ENCODE results near the gene PPRC1. TPM values are rescaled to one million over a fixed set of nuclear protein-coding genes. Genes with fewer than 3 reads are reported as not detected.
"Not testable (repeated sequence)": the region's sequence is repeated elsewhere in the genome, so short reads cannot be mapped to it uniquely, and the experiment has no call there.

Gene PPRC1
- total and polyA plus RNA-seq, 2 donors (not counting 1 experiment from before 2014, with no cell fraction given), result 23.3 to 36.3 TPM

DNA sequence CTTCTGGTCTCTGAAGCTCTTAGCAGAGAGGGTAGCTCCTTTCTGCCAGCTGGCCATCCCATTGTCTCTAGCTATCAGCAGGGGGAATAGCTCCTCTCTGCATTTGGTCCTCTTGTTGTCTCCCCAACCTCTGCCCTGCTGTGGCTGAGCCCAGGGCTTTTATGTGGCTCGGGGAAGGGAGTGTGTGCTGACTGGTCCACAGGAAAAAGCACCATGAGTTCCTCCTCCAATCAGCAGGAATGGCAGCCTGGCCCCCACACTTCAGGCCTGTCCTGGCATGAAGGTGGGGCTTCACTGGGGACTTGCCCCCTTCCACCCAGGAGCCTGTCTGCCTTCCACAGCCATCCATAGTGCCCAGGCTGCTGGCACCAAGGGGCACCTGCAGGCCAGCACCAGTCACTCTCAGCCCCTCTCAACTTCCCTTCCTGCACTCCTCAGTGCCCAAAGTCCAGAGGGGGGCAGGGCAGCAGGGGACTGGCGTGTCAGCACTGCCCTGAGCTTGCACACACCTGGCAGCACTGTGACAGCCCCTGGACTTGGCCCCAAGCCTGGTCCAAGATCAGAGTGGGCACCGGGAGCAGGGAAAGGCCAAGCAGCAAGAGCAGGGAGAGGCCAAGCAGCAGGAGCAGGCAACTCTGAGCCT is 55.6 kb downstream of the PPRC1 start:
- 83% methylated on average over 3 of the region's 3 CpGs for WGBS (ENCODE audit: insufficient coverage)
- Histone ChIP-seq H3K27ac (ENCODE audit: low read length in 2 of 2) (no peak overlapping the region), H3K9ac (ENCODE audit: low read length) (no peak overlapping the region)

DNA sequence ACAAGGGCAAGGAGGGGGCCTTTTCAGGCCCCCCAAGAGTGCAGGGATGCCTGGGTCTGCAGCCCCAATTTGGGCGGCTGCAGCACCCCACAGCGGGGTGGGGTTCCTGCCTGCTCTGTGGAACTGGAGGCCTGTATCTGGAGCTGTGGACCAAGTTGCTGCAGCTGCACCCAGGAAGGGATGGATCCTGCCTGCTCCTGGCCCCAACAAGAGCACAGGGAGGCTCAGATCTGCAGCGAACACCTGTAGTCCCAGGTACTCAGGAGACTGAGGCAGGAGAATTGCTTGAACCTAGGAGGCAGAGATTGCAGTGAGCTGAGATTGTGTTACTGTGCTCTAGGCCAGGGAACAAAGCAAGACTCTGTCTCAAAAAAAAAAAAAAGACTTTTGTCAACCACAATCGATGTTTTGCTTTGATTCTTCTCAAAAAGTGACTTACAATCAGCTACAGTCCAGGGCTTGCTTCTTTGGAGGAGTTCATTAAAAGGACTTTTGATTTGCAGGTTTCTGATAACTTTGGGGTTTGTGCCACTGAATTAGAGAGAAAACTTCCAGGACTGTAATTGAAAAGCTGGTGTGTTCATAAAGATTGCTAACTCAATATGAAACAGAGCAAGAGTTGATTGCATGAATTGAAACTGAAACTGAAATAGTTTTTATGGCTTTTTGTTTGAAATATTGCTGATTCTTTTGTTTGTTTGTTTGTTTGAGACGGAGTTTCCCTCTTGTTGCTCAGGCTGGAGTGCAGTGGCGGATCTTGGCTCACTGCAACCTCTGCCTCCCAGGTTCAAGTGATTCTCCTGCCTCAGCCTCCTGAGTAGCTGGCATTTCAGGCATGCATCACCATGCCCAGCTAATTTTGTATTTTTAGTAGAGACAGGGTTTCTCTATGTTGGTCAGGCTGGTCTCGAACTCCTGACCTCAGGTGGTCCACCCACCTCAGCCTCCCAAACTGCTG is 56.4 kb downstream of the PPRC1 start:
- H3K4me3 Mint-ChIP-seq; H3K9me3 Mint-ChIP-seq (ENCODE audit: insufficient read depth); H3K27ac ChIP-seq (ENCODE audit: low read length in 2 of 2); POLR2A ChIA-PET; H3K4me1 Mint-ChIP-seq; H3K4me2 ChIP-seq (replicated peaks; ENCODE audit: low read depth, low read length, poor library complexity, severe bottlenecking); H3K4me1 ChIP-seq (ENCODE audit: control insufficient read depth in 2 of 2, insufficient read depth in 2 of 2, low read length in 2 of 2); ATAC-seq (ENCODE audit: low read depth); H3K79me2 ChIP-seq (ENCODE audit: control insufficient read depth, insufficient read depth, low read length); H3K36me3 ChIP-seq (replicated peaks in 1 of 2; ENCODE audit: control extremely low read depth in 1 of 2, control insufficient read depth in 1 of 2, extremely low read depth in 1 of 2, insufficient read depth in 2 of 2, low read length in 1 of 2); intact Hi-C loops (cut with micrococcal nuclease); H3K27me3 Mint-ChIP-seq; H3K4me3 ChIP-seq (ENCODE audit: control extremely low read depth in 1 of 5, extremely low read depth in 1 of 5, insufficient read depth in 1 of 5, low read depth in 2 of 5, low read length in 4 of 5); DNase-seq; H4K20me1 ChIP-seq (ENCODE audit: control insufficient read depth, insufficient read depth, low read length, poor library complexity, severe bottlenecking); H3K9ac ChIP-seq (ENCODE audit: low read length); H3K27me3 ChIP-seq (replicated peaks in 1 of 4; ENCODE audit: control extremely low read depth in 1 of 4, control insufficient read depth in 3 of 4, insufficient read depth in 4 of 4, low read length in 3 of 4); H3K27ac Mint-ChIP-seq: not testable (repeated sequence)
- CTCF ChIA-PET, result interaction anchor here (1.2 kb wide), 1 partner anchor 525 kb away, joined by 3 read pairs; the partner anchor contains the start of genes ARL3 and SFXN2
- Histone ChIP-seq H2AFZ (ENCODE audit: insufficient read depth, low read depth, low read length, poor library complexity, severe bottlenecking) (peak overlapping the region; percentile 42), H3K9me3 (ENCODE audit: control extremely low read depth in 1 of 3, control insufficient read depth in 2 of 3, insufficient read depth in 1 of 3, low read length in 2 of 3) (peaks cover 2 to 20% (median 2%) of the 10 kb centered on the region in 3 donors)
- WGBS (ENCODE audit: insufficient coverage), result 87% methylated on average over 5 of the region's 7 CpGs

More for the DNA sequence above, 55.6 kb downstream of the PPRC1 start:
- ChIA-PET CTCF (interaction anchor here (0.5 to 1.2 kb wide), 2 partner anchors 526 to 1238 kb away, joined by 3 read pairs; partner anchors contain the start of genes ARL3 and SFXN2), POLR2A (no interaction called here)
- no peak for TF ChIP-seq EZH2 (IDR thresholded peaks at IDR 0.05; ENCODE audit: borderline replicate concordance, insufficient read depth, low read depth, low read length, poor library complexity, severe bottlenecking)
- TF ChIP-seq, protein P1, sequence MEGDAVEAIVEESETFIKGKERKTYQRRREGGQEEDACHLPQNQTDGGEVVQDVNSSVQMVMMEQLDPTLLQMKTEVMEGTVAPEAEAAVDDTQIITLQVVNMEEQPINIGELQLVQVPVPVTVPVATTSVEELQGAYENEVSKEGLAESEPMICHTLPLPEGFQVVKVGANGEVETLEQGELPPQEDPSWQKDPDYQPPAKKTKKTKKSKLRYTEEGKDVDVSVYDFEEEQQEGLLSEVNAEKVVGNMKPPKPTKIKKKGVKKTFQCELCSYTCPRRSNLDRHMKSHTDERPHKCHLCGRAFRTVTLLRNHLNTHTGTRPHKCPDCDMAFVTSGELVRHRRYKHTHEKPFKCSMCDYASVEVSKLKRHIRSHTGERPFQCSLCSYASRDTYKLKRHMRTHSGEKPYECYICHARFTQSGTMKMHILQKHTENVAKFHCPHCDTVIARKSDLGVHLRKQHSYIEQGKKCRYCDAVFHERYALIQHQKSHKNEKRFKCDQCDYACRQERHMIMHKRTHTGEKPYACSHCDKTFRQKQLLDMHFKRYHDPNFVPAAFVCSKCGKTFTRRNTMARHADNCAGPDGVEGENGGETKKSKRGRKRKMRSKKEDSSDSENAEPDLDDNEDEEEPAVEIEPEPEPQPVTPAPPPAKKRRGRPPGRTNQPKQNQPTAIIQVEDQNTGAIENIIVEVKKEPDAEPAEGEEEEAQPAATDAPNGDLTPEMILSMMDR (IDR thresholded peaks at IDR 0.05), result no peak
- Histone ChIP-seq H3K4me3 (ENCODE audit: control extremely low read depth in 1 of 5, extremely low read depth in 1 of 5, insufficient read depth in 1 of 5, low read depth in 2 of 5, low read length in 4 of 5) (no peak overlapping the region), H3K4me2 (replicated peaks; ENCODE audit: low read depth, low read length, poor library complexity, severe bottlenecking) (no peak overlapping the region), H3K36me3 (replicated peaks in 1 of 2; ENCODE audit: control extremely low read depth in 1 of 2, control insufficient read depth in 1 of 2, extremely low read depth in 1 of 2, insufficient read depth in 2 of 2, low read length in 1 of 2) (no peaks in the 10 kb centered on the region), H3K27me3 (replicated peaks in 1 of 4; ENCODE audit: control extremely low read depth in 1 of 4, control insufficient read depth in 3 of 4, insufficient read depth in 4 of 4, low read length in 3 of 4) (no peaks in the 10 kb centered on the region), H3K9me3 (ENCODE audit: control extremely low read depth in 1 of 3, control insufficient read depth in 2 of 3, insufficient read depth in 1 of 3, low read length in 2 of 3) (peaks cover 2 to 20% (median 2%) of the 10 kb centered on the region in 3 donors), H3K4me1 (ENCODE audit: control insufficient read depth in 2 of 2, insufficient read depth in 2 of 2, low read length in 2 of 2) (peaks cover 0 to 7% of the 10 kb centered on the region in 2 donors), H3K79me2 (ENCODE audit: control insufficient read depth, insufficient read depth, low read length) (no peaks in the 10 kb centered on the region), H4K20me1 (ENCODE audit: control insufficient read depth, insufficient read depth, low read length, poor library complexity, severe bottlenecking) (no peaks in the 10 kb centered on the region), H2AFZ (ENCODE audit: insufficient read depth, low read depth, low read length, poor library complexity, severe bottlenecking) (no peak overlapping the region)
- DNase-seq (no peak), ATAC-seq (ENCODE audit: low read depth) (no peak)
- intact Hi-C loops (cut with micrococcal nuclease), result no loop called here
- no peak overlapping the region for H3K4me3 Mint-ChIP-seq
- no peaks in the 10 kb centered on the region for H3K27me3 Mint-ChIP-seq
- H3K9me3 Mint-ChIP-seq (ENCODE audit: insufficient read depth), result peaks cover 5% of the 10 kb centered on the region
- H3K27ac Mint-ChIP-seq, result no peak overlapping the region
- H3K4me1 Mint-ChIP-seq, result peaks cover 9% of the 10 kb centered on the region
